ENCODE data around the gene ME1.

DNA sequence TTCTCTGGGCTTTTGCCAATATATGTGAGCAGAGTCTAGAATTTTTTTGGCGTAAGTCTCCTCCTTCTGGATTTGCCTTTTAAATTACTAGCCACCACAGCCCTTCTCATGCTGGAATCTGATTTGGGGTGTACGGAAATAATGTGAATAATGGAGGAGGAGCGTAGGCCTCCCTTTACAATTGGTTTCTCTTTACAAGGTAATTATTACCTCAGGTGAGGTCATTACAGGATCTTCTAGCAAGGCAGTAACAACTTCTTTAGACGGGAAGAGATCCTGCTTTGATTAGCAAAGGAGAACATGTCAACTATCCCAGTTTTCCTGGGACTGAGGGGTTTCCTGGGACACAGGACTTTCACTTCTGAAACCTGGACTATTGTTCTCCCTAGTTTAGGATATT, 228.8 kb downstream of the ME1 start:
- TF ChIP-seq, protein P1, sequence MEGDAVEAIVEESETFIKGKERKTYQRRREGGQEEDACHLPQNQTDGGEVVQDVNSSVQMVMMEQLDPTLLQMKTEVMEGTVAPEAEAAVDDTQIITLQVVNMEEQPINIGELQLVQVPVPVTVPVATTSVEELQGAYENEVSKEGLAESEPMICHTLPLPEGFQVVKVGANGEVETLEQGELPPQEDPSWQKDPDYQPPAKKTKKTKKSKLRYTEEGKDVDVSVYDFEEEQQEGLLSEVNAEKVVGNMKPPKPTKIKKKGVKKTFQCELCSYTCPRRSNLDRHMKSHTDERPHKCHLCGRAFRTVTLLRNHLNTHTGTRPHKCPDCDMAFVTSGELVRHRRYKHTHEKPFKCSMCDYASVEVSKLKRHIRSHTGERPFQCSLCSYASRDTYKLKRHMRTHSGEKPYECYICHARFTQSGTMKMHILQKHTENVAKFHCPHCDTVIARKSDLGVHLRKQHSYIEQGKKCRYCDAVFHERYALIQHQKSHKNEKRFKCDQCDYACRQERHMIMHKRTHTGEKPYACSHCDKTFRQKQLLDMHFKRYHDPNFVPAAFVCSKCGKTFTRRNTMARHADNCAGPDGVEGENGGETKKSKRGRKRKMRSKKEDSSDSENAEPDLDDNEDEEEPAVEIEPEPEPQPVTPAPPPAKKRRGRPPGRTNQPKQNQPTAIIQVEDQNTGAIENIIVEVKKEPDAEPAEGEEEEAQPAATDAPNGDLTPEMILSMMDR (IDR thresholded peaks at IDR 0.05; ENCODE audit: extremely low read depth in 1 of 2, insufficient read depth in 1 of 2, low read depth in 1 of 2, low read length in 2 of 2), result no peak
- TF ChIP-seq EZH2 (IDR thresholded peaks at IDR 0.05; ENCODE audit: borderline replicate concordance, low read depth, low read length, severe bottlenecking) (no peak), JUN (IDR thresholded peaks at IDR 0.05; ENCODE audit: borderline replicate concordance, insufficient read depth, insufficient read length, low read depth) (no peak), POLR2AphosphoS5 (IDR thresholded peaks at IDR 0.05; ENCODE audit: insufficient read depth, low read depth, low read length) (no peak), GATA2 (IDR thresholded peaks at IDR 0.05; ENCODE audit: insufficient read depth, insufficient read length, low read depth, low read length) (no peak), POLR2A (IDR thresholded peaks at IDR 0.05; ENCODE audit: low read depth, low read length) (no peak), FOS (IDR thresholded peaks at IDR 0.05; ENCODE audit: borderline replicate concordance, insufficient read depth, low read length) (no peak)

Measured in endothelial cell of umbilical vein (primary cell).